Activated CD8-positive, alpha-beta memory T cell treated with anti-CD3 and anti-CD28 coated beads, Interleukin-2, amount 50 U/mL, for 4 hours (primary cell): ENCODE results near the gene CUX1.

ENCODE experiments used
- DNase-seq: peaks from one replicate; pipeline ENCODE4 v3.0.0-alpha.2; 2020

Gene CUX1

GRCh38 chr7:101940830-101941229 lies 123.4 kb downstream of the CUX1 start:
- no peak for DNase-seq

- no peak for DNase-seq
These were observed 124.3 kb downstream of the CUX1 start for GRCh38 chr7:101941481-101942383.

DNA sequence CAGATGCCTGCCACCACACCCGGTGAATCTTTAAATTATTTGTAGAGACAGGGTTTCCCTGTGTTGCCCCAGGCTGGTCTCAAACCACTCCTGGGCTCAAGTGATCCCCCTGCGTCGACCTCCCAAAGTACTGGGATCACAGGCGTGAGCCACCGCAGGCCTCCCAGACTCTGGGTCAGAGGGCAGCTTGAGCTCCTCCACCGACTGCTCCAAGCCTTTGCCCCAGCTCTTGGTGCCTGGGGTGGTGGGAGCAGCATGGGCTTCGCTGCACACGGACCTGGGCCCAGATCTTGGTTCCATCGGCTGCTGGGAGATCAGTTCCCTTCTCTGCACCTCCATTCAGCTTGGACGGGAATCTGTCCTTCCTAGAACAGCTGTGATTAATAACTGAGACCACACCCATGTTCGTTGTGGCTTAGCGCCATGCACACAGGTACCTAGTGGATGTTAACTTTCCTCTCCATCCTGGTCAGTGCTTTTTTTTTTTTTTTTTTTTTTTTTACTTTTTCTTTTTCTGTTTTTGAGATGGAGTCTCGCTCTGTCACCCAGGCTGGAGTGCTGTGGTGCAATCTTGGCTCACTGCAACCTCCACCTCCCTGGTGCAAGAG lies 125.3 kb downstream of the CUX1 start:
- no peak for DNase-seq

- no peak for DNase-seq
These were observed 125.9 kb downstream of the CUX1 start for GRCh38 chr7:101943306-101943705.

DNA sequence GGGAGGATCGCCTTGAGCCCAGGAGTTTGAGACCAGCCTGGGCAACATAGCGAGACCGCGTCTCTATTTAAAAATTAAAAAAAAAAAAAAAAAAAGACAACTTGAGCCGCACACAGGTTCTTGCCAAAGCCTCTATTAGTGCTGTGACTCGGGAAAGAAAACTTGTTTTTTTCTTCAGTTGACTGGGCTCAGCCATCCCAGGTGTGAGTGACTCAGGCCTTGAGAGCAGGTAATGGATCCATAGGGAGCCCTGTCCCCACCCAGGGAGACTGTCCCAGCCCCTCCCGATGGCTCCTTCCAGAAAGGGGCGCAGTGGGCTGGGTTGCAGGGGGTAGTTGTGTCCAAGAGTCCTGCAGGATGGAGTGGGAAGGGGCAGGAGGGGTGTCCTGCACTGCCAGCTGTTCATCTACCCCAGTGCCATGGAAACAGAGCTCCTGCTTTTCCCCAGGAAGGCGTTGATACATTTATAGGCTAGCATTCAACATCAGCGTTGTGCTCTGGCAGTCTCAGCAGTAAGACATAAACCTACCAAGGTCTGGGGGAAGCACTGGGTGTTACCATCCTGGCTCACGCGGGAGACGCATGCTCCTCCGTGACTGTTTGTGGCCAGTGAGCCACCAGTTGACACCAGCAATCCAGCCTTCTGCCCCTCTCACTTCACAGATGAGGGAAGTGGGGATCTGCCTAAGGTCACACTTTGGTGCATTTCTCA lies 126.6 kb downstream of the CUX1 start:
- DNase-seq: no peak

DNA sequence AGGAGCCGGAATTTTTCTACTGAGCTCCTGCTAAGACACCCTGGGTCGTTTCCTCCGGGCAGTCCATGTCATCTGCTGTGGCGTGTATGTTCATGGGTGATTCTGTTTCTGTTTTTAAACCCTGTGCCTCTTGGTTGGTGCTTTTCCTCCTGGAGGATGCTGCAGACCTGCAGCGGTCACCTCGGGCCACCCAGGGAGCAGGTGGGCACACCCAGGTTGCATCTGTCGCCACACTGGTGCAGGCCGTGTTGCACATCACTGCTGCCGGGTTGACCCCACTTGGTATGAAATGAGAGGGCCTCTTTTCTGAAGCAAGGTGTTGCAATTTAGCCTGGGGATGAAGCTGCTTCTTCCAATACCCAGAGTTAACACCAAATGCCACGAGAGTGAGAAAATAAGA lies 127.2 kb downstream of the CUX1 start:
- DNase-seq: no peak

GRCh38 chr7:101945034-101945758 lies 127.8 kb downstream of the CUX1 start:
- no peak for DNase-seq

GRCh38 chr7:101947899-101948298 lies 130.5 kb downstream of the CUX1 start:
- no peak for DNase-seq

DNA sequence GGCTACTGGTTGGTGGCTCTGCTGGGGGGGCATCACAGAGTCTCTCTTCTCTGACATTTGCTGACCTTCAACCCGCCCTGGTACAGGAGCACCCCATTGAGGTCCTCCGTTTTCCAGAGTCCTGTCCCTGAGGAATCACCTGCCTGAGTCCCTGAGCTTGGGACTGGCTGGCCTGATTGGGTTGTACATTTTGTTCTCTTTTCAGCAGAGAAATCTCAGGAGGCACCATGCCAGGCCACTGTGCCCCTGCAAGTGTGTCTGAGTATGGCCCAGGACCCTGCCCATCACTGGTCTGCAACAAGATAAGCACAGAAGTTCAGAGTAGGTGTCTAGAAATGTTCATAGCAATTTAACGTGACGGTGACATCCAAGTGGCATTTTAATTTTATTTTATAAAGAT lies 131.2 kb downstream of the CUX1 start:
- no peak for DNase-seq

GRCh38 chr7:101950450-101951119 lies 133.2 kb downstream of the CUX1 start:
- no peak for DNase-seq

DNA sequence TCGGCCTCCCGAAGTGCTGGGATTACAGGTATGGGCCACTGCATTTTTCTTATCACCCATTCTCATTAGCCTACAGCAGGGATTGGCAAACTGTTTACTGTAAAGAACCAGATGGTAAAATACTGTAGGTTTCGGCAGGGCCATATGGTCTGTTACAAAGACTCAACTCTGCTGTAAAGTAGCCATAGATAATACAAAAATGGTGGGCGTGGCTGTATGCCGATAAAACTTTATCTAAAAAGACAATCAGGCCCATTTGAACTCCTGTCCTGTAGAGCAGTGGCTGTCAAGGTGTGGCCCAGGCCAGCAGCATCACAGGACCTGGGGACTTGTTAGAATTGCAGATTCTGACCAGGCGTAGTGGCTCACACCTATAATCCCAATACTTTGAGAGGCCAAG lies 134.3 kb downstream of the CUX1 start:
- DNase-seq: no peak

DNA sequence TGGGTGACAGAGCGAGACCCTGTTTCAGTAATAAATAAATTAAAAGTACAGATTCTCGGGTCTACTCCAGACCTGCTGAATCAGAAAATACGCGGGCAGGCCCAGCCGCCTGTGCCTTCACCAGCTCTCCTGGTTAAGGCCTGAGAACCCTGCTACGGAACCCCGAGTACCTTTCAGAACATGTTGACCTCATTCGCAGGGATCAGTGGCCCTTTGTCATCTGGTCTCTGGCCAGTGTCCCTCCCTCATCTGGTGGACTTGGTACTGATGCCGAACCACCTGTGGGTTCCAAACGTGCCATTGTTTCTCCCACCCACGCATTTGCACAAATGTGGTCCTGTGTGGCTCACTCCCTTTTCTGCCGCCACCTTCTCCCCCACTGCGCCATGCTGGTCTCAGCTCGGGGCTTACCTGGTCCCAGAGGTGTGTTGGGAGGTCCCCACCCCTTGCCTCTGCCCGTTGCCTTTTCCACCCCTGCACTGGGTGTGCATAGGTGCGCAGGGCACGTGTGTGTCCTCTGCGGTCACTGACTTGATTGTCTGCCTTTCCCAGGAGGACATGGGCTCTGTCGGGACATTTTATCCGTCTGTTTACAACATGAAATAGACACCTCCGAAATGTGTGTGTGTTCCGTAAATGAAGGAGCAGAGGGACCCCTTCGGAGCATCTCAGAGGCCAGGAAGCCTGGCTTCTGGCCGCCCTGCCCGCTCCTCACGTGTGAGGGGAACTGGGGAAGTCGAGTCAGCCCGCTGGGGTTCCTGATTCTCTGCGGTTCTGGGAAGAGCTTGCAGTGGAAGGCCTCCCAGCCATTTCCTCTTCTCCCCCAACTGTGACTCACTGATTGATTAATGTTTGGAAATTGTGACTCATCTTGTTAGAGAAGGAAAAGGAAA lies 135.2 kb downstream of the CUX1 start:
- DNase-seq: no peak

DNA sequence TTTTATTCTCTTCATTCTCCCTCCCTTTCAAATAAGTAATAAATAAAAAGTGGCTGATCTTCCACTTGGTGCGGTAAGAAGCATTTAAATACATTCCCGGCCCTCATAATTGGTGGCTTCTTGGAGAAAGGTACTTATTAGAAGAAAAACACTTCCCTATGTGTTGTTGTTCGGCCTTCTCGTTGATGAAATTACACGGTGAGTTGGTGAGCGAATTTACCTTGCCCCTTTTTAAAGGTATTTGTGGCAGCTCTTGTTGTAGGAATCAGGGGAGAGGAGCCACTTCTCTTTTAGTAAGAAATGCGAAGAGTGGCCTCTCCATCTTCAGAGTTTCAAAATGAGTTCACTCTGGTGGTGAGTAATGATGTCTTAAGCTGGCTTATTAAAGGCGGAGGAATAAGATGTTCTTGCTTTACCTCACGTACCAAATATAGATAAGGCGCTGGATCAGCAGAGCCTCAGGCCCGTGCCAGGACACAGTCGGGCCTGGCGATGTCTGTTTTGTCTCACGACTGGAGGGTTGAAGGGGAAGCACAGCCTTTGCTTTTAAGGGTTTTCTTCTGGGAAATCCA lies 135.9 kb downstream of the CUX1 start:
- no peak for DNase-seq

DNA sequence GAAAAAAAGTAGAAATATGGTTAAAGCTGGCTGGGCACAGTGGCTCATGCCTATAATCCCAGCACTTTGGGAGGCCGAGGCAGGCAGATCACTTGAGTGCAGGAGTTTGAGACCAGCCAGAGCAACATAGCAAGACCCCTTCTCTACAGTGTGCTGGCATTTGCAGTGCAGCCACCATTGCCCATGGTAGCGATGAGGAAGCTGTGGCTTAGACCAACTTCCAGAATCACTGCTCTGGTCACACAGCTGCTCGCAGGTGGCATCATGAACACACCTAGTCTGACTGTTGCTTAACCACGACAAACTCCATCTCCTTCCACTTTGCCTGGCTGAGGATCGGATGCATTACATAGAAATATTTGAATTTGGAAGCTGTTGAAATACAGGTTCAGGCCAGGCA lies 137.1 kb downstream of the CUX1 start:
- no peak for DNase-seq

GRCh38 chr7:101956130-101956529 lies 138.7 kb downstream of the CUX1 start:
- no peak for DNase-seq

GRCh38 chr7:101957744-101958525 lies 140.5 kb downstream of the CUX1 start:
- no peak for DNase-seq

DNA sequence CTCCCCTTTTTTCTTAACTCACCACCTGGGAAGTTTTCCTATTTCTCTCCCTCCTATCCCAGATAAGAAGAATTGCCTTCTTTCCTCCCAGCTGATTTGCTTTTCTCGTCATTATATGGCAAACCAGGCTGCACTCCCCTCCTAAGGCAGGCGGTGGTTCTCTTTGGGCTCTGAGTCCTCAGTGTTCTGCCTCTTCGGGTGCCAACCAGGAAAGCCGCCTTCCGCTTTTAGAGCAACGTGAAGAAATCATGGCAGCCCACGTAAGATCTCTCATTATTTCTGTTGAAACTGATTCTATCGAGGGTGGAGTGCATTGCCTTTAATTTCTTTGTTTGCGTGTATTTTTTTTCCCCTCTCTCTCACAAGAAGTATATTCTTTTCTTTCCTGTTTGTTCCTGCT lies 141.9 kb downstream of the CUX1 start:
- no peak for DNase-seq

GRCh38 chr7:101959829-101960228 lies 142.4 kb downstream of the CUX1 start:
- no peak for DNase-seq

DNA sequence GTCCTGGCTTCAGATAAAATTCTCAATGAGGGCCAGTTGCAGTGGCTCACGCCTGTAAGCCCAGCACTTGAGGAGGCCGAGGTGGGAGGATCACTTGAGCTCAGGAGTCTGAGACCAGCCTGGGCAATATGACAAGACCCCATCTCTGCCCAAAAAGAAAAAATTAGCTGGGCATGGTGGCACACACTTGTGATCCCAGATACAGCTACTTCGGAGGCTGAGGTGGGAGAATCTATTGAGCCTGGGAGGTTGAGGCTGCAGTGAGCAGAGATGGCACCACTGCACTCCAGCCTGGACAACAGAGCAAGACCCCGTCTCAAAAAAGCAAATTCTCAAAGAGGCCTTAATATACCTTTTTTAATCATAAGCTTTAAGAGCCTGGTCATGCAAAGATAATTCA lies 142.9 kb downstream of the CUX1 start:
- no peak for DNase-seq

GRCh38 chr7:101960985-101961708 lies 143.7 kb downstream of the CUX1 start:
- no peak for DNase-seq
